ENCODE data around the gene LRP6. TPM values are rescaled to one million over a fixed set of nuclear protein-coding genes. Genes with fewer than 3 reads are reported as not detected.

The LRP6 gene
- polyA plus RNA-seq, 1 donor (not counting 4 experiments of a cell fraction or from before 2014, with no cell fraction given), result 13.0 TPM

DNA sequence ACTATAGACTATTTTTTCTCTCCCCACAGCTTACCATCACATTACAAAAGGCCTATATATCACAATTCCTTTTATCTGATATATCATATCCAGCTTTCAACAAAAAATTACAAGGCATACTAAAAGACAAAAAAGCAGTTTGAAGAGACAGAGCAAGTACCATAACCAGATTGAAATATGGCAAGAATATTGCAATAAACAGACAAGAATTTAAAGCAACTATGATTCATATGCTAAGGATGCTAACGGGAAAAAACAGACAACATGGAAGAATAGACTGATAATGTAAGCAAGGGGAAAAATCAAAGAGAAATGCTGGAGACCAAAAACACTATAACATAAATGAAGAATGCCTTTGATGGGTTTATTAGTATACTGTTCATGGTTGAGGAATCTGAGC is 40.7 kb downstream of the LRP6 start:
- H3K79me2 ChIP-seq (ENCODE audit: control insufficient read depth, insufficient read depth, low read length), result peaks cover 47% of the 10 kb centered on the region
- no peaks in the 10 kb centered on the region for H3K9me3 ChIP-seq (ENCODE audit: control insufficient read depth, low read depth, low read length)
- DNase-seq (ENCODE audit: low read depth, low spot score) (no peak), FAIRE-seq (no peak)
- H4K20me1 ChIP-seq (ENCODE audit: control insufficient read depth, extremely low read depth, insufficient read depth, low read length), result no peaks in the 10 kb centered on the region
- H3K27ac ChIP-seq (ENCODE audit: control insufficient read depth, insufficient read depth, low read length), result no peak overlapping the region
- dilution Hi-C loops (cut with MboI; ENCODE audit: extremely low pct_ligation_motif_present, low sequenced_read_pairs), result no loop called here
- no peak overlapping the region for H2AFZ ChIP-seq (ENCODE audit: control insufficient read depth, low read length)
- H3K27me3 ChIP-seq (ENCODE audit: control insufficient read depth, extremely low read depth, insufficient read depth, low read length), result no peaks in the 10 kb centered on the region
- no peaks in the 10 kb centered on the region for H3K4me1 ChIP-seq (ENCODE audit: control insufficient read depth, extremely low read depth, insufficient read depth, low read length)
- no peak overlapping the region for H3K4me3 ChIP-seq (ENCODE audit: control insufficient read depth in 2 of 3, extremely low read depth in 1 of 3, insufficient read depth in 2 of 3, low read depth in 1 of 3, low read length in 3 of 3)
- H3K9ac ChIP-seq (ENCODE audit: control insufficient read depth, extremely low read depth, insufficient read depth, low read length), result no peak overlapping the region
- TF ChIP-seq EZH2 (IDR thresholded peaks at IDR 0.05; ENCODE audit: low read length), result no peak
- TF ChIP-seq, protein P1, sequence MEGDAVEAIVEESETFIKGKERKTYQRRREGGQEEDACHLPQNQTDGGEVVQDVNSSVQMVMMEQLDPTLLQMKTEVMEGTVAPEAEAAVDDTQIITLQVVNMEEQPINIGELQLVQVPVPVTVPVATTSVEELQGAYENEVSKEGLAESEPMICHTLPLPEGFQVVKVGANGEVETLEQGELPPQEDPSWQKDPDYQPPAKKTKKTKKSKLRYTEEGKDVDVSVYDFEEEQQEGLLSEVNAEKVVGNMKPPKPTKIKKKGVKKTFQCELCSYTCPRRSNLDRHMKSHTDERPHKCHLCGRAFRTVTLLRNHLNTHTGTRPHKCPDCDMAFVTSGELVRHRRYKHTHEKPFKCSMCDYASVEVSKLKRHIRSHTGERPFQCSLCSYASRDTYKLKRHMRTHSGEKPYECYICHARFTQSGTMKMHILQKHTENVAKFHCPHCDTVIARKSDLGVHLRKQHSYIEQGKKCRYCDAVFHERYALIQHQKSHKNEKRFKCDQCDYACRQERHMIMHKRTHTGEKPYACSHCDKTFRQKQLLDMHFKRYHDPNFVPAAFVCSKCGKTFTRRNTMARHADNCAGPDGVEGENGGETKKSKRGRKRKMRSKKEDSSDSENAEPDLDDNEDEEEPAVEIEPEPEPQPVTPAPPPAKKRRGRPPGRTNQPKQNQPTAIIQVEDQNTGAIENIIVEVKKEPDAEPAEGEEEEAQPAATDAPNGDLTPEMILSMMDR (optimal IDR thresholded peaks at IDR 0.05 in 1 of 3, IDR thresholded peaks at IDR 0.05 in 1 of 3, conservative IDR thresholded peaks at IDR 0.05 in 1 of 3; ENCODE audit: extremely low read depth in 1 of 3, insufficient read depth in 2 of 3, low read length in 3 of 3), result no peak
- no peaks in the 10 kb centered on the region for H3K9me1 ChIP-seq (ENCODE audit: control insufficient read depth, extremely low read depth, insufficient read depth, low read length)
- no peak overlapping the region for H3K4me2 ChIP-seq (ENCODE audit: control insufficient read depth, extremely low read depth, insufficient read depth, low read depth, low read length)
- H3K36me3 ChIP-seq (ENCODE audit: control insufficient read depth in 2 of 2, extremely low read depth in 1 of 2, insufficient read depth in 2 of 2, low read length in 2 of 2), result no peaks in the 10 kb centered on the region

DNA sequence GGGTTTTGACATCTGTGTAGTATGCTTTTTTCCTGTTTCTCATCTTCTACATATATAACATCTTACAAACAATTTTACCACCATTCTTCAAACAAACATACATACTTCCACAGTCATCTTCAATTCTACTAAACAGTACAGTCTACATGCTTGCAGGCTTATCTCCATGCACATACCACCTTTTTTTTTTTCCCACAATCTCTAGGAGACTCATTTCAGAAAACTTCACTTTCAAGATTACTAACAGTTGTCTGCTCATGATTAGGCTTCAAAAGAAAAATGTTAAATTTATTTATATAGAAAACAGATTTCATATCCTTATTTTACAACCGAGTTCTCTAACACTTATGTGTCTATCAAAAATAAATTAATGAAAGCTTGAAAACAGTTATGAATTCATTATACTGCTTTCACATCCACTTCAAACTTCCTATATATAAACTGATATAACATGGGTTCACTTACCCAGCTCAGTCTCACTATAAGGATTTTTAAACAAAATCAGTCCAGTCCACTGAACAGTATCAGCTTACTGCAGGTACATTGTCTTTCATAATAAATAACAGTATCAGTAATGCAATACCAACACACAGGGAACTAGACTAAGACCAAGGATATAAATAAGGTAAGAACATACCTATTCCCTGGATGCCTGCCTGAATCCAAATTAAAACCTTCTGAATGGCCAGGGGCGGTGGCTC is 42.5 kb downstream of the LRP6 start:
- H2AFZ ChIP-seq (ENCODE audit: control insufficient read depth, low read length), result no peak overlapping the region
- dilution Hi-C loops (cut with MboI; ENCODE audit: extremely low pct_ligation_motif_present, low sequenced_read_pairs), result no loop called here
- FAIRE-seq (no peak), DNase-seq (ENCODE audit: low read depth, low spot score) (no peak)
- no peak overlapping the region for H3K27ac ChIP-seq (ENCODE audit: control insufficient read depth, insufficient read depth, low read length)
- no peaks in the 10 kb centered on the region for H3K27me3 ChIP-seq (ENCODE audit: control insufficient read depth, extremely low read depth, insufficient read depth, low read length)
- no peaks in the 10 kb centered on the region for H3K9me3 ChIP-seq (ENCODE audit: control insufficient read depth, low read depth, low read length)
- no peak overlapping the region for H3K4me2 ChIP-seq (ENCODE audit: control insufficient read depth, extremely low read depth, insufficient read depth, low read depth, low read length)
- no peaks in the 10 kb centered on the region for H3K36me3 ChIP-seq (ENCODE audit: control insufficient read depth in 2 of 2, extremely low read depth in 1 of 2, insufficient read depth in 2 of 2, low read length in 2 of 2)
- H3K4me3 ChIP-seq (ENCODE audit: control insufficient read depth in 2 of 3, extremely low read depth in 1 of 3, insufficient read depth in 2 of 3, low read depth in 1 of 3, low read length in 3 of 3), result no peak overlapping the region
- H4K20me1 ChIP-seq (ENCODE audit: control insufficient read depth, extremely low read depth, insufficient read depth, low read length), result no peaks in the 10 kb centered on the region
- H3K79me2 ChIP-seq (ENCODE audit: control insufficient read depth, insufficient read depth, low read length), result peaks cover 56% of the 10 kb centered on the region
- no peaks in the 10 kb centered on the region for H3K9me1 ChIP-seq (ENCODE audit: control insufficient read depth, extremely low read depth, insufficient read depth, low read length)
- TF ChIP-seq EZH2 (IDR thresholded peaks at IDR 0.05; ENCODE audit: low read length), result no peak
- TF ChIP-seq, protein P1 (optimal IDR thresholded peaks at IDR 0.05 in 1 of 3, IDR thresholded peaks at IDR 0.05 in 1 of 3, conservative IDR thresholded peaks at IDR 0.05 in 1 of 3; ENCODE audit: extremely low read depth in 1 of 3, insufficient read depth in 2 of 3, low read length in 3 of 3), result no peak
- no peaks in the 10 kb centered on the region for H3K4me1 ChIP-seq (ENCODE audit: control insufficient read depth, extremely low read depth, insufficient read depth, low read length)
- H3K9ac ChIP-seq (ENCODE audit: control insufficient read depth, extremely low read depth, insufficient read depth, low read length), result no peak overlapping the region
